C4-2B (cell line): ENCODE measurements around the gene FMNL2.

Source experiments
- H3K27ac ChIP-seq: fragments of 450-650 bp; 2 replicates; pipeline ENCODE4 v1.5.1; 2017
- ZFX ChIP-seq: fragments of 450-650 bp; IDR thresholded peaks from 2 replicates; pipeline ENCODE4 v1.6.1; 2017
- TF ChIP-seq, protein P1 (sequence below): fragments of 450-650 bp; conservative IDR thresholded peaks from 2 replicates; pipeline ENCODE4 v1.5.1; 2017; ENCODE audit warnings: mild to moderate bottlenecking

FMNL2 gene

DNA sequence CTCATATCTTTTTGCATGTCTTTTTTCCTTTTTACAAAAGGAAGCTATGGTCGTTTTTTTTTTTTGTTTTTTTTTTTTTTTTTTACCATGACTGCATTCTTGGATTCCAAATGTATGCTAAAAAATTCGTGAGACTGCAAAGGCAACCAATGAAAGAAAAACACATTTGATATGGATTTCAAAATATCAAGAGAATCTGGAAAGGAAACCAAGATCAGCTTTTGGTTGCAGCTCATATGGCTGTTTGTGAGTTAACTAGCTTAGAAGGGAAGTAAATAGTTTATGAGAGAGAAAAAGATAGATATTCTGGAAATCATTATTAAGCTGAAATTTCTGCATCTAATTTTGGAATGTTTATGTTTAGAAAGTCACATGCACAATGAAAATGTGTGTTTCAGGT is 272.0 kb downstream of the FMNL2 start:
- TF ChIP-seq, protein P1, sequence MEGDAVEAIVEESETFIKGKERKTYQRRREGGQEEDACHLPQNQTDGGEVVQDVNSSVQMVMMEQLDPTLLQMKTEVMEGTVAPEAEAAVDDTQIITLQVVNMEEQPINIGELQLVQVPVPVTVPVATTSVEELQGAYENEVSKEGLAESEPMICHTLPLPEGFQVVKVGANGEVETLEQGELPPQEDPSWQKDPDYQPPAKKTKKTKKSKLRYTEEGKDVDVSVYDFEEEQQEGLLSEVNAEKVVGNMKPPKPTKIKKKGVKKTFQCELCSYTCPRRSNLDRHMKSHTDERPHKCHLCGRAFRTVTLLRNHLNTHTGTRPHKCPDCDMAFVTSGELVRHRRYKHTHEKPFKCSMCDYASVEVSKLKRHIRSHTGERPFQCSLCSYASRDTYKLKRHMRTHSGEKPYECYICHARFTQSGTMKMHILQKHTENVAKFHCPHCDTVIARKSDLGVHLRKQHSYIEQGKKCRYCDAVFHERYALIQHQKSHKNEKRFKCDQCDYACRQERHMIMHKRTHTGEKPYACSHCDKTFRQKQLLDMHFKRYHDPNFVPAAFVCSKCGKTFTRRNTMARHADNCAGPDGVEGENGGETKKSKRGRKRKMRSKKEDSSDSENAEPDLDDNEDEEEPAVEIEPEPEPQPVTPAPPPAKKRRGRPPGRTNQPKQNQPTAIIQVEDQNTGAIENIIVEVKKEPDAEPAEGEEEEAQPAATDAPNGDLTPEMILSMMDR: no peak
- no peak for TF ChIP-seq ZFX
- H3K27ac ChIP-seq: no peak overlapping the region

DNA sequence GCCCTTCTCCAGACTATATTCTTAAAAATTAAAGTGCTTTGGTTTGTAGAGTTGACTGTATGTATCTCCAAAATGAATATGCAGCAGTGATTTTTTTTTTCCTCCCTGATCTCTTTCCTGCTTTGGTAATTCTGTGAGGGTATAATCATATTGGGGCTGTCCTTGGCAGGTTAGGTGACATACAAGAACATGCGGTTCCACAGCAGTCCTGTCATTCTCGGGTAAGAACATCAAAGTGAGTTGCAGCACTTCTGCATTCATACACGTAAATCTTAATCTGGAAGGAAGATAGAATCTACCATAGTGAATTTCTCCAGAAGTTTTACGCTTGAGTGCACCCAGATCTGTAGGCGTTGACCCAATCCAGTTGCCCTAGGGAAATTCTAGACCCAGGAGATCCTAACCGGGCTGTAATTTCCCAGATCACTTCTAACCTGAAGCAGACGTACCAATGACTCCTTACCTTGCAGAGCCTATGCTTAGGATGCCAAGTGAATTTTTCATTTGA is 272.9 kb downstream of the FMNL2 start:
- no peak overlapping the region for H3K27ac ChIP-seq
- TF ChIP-seq, protein P1: no peak
- TF ChIP-seq ZFX: no peak

DNA sequence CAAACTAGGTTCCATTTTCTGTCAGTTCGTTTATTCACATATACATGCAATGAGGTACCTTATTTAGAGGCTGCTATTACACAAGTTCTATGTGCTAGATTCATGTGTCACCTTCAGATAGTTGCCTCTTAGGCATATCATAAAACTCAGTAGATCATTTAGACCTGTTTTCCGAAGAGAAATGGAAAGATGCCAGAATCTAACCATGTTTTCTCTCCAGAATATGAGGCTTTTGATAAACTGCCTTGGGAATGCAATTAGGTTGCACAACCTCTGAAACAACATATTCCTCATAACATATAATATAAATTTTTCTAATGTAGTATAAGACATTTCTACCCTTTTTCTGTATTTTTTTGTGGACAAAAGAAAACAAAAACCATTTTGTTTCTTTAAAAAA is 274.2 kb downstream of the FMNL2 start:
- no peak overlapping the region for H3K27ac ChIP-seq
- TF ChIP-seq, protein P1: no peak
- TF ChIP-seq ZFX: no peak

DNA sequence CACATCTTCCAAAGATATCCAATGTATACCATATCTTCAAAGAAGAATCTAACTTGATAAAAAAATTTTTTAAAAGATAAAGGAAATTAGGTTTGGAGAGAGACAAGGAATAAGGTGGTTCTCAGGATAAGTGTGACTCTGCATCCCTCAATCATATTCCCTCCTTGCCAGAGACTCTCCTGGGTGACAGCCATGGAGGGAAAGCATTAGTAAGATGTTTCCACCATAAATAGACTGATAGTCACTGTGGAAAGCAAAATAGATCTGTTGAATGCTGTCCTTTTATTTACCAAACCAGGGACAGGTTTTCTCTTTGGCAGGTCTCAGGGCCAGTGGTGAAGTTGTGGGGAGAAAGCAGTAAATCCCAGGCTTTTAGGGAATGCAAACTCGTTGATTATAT is 274.7 kb downstream of the FMNL2 start:
- no peak overlapping the region for H3K27ac ChIP-seq

GRCh38 chr2:152611458-152612231 is 276.7 kb downstream of the FMNL2 start:
- TF ChIP-seq, protein P1: no peak
- no peak for TF ChIP-seq ZFX
- no peak overlapping the region for H3K27ac ChIP-seq

More for the DNA sequence above, 274.7 kb downstream of the FMNL2 start:
- no peak for TF ChIP-seq ZFX
- TF ChIP-seq, protein P1: no peak

DNA sequence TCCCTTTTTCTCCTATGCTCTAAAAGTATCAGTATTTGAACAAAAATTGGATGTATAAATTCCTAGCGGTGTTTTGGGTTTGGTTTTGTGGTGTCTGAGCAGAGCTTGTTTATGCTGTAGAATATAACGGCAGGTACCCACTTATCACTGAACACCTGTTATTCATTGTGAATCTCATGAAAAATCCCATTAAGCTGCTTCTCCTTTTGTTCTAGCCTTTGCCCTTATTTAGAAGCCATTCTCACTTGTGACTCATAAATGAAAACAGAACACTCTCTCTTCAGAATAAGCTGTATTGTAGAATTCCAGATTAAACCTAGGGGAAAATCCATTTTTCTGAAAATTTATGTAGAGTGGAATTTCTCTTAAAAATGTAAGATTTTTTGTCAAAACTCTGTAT is 278.3 kb downstream of the FMNL2 start:
- no peak overlapping the region for H3K27ac ChIP-seq
- TF ChIP-seq, protein P1: no peak
- no peak for TF ChIP-seq ZFX

DNA sequence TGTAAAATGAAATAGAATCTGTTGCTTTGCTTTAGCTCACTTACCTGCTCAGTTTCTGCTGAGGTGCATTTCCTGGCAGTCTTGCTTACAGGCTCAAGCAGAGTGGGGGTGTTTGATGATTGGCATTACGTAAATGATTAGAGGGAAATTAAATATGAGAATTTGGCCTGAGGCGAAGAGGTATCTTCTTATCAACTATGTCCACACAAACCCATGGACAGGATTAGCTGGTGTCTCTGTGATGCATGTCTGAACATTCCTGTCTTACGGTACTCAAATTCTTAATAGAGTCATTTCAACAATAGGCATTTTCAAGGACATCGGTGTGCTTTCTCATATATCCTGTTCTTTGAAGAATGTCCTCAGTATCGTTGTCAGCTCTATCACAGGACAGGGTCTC is 280.2 kb downstream of the FMNL2 start:
- H3K27ac ChIP-seq: no peak overlapping the region
- no peak for TF ChIP-seq ZFX
- TF ChIP-seq, protein P1: no peak
